BLaER1 treated with 17β-estradiol and CSF1 and Interleukin-3, amounts not matched to agents 10 nM and 100 nM (cell line): ENCODE measurements around the gene FIBP.

Experiments used
- H3K27ac ChIP-seq, 11 experiments: shearing (Covaris generic); formaldehyde crosslinking; 2 replicates each; pipeline ENCODE4 v1.8.1; 2022
- H3K27me3 ChIP-seq, 11 experiments: shearing (Covaris generic); formaldehyde crosslinking; 2 replicates each; pipeline ENCODE4 v1.8.1; 2022
- H3K36me3 ChIP-seq, 11 experiments: shearing (Covaris generic); formaldehyde crosslinking; 2 replicates each; pipeline ENCODE4 v1.8.1; 2022
- H3K4me1 ChIP-seq, 10 experiments: shearing (Covaris generic); formaldehyde crosslinking; 2 replicates each; pipeline ENCODE4 v1.8.1; 2022
- H3K4me2 ChIP-seq, 11 experiments: shearing (Covaris generic); formaldehyde crosslinking; 2 replicates each; pipeline ENCODE4 v1.8.1; 2022
- H3K4me3 ChIP-seq, 10 experiments: shearing (Covaris generic); formaldehyde crosslinking; 2 replicates each; pipeline ENCODE4 v1.8.1; 2022
- H3K9ac ChIP-seq, 11 experiments: shearing (Covaris generic); formaldehyde crosslinking; 2 replicates each; pipeline ENCODE4 v1.8.1; 2022
- H3K9me3 ChIP-seq, 11 experiments: shearing (Covaris generic); formaldehyde crosslinking; replicated peaks in 1 of 11; 2 replicates each; pipeline ENCODE4 v1.8.1; 2022
- H4K20me1 ChIP-seq, 11 experiments: shearing (Covaris generic); formaldehyde crosslinking; 2 replicates each; pipeline ENCODE4 v1.8.1; 2022
- Cebpa-rat ChIP-seq, 11 experiments: shearing (Covaris generic); IDR thresholded peaks; 2 replicates each; pipeline ENCODE4 v1.8.1; 2022

The FIBP gene

DNA sequence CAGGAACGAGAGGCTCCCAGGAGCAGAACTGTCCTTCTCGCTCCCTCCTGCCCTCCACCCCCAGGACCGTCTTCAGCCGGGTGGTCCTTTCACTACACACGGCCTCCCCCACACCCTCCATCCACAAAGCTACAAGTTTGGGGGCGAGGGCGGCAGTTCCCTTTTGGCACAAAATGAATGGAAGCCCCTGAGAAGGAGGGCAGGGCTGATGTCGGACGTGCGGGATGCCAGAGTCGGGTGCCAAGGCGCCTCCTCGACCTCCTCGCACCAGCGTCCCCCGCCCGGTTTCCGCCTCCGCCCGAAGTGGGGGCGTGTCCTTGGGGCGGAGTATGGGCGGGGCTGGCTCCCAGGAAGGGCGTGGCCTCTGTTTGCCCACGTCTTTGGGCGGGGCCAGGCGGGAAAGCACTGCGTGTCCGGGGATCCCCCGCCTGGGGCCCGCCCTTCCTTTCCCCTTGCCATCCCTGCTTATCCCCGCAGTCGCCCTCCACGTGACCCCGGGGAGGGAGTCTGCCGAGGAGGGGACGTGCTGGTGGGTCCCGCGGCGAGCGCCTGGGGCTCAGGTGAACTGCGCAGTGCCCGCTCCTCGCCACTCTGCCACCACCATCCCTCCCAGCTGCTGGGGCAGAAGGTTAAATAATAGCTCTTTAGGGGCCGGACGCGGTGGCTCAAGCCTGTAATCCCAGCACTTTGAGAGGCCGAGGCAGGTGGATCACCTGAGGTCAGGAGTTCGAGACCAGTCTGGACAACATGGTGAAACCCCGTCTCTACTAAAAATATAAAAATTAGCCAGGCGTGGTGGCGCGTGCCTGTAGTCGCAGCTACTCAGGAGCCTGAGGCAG, 14.7 kb downstream of the FIBP start:
- H4K20me1 ChIP-seq, result peaks cover 0 to 32% (median 24%) of the 10 kb centered on the region in 11 experiments; a peak in 17 of 22 replicates
- no peak for TF ChIP-seq Cebpa-rat (IDR thresholded peaks at IDR 0.05)
- peak overlapping the region; percentile 51 to 72 (median 58) for H3K4me3 ChIP-seq
- peaks cover 46 to 71% (median 58%) of the 10 kb centered on the region in 10 experiments for H3K4me1 ChIP-seq
- peaks cover 0 to 33% (median 21%) of the 10 kb centered on the region in 11 experiments; a peak in 19 of 22 replicates for H3K27me3 ChIP-seq
- peak overlapping the region; percentile 52 to 80 (median 74) for H3K9ac ChIP-seq
- H3K27ac ChIP-seq, result peak overlapping the region; percentile 36 to 72 (median 56); a peak in 20 of 22 replicates
- peaks cover 0 to under 1% (median 0%) of the 10 kb centered on the region in 11 experiments; a peak in 1 of 22 replicates for H3K36me3 ChIP-seq
- peak overlapping the region; percentile 88 to 100 (median 98) for H3K4me2 ChIP-seq
- no peaks in the 10 kb centered on the region for H3K9me3 ChIP-seq

DNA sequence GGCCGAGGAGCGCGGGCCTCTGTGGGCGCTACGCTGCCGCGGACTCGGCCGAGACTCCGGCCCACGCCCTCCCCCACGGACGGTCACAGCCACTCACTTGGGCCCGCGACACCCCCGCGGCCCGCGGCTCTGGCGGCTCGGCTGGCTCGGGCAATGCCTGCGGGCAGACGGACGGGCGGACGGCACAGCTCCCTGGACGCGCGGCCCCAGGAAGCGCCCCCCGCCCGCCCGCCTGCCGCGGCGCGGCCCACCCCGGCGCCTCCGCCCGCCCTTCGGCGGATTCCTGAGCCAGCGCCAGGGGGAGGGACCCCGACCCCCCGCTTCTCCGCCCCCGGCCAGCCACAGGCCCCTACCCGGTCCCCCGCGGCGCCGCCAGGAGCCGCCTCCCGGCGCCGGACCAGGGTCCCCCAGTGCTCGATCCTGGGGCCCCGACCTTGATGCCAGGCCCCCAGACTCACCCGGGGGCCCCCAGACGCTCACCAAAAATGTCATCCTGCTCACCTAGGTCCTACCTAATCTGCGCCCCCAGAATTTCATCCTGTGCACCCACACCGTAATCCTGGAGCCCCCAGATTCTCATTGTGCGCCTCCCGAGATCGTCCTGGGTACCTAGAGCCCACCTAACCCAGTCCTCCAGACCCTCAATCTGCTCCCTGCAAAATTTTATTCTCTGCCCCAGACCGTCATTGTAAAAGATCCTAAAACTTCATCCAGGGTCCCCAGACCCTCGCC, 15.5 kb downstream of the FIBP start, which contains the start of gene EFEMP2:
TSS of gene EFEMP2 (minus strand) at position 215 of the 732 bp plus-strand sequence. CDS start 446 bp downstream, outside the sequence.
- Histone ChIP-seq H3K4me1 (peaks cover 46 to 64% (median 58%) of the 10 kb centered on the region in 10 experiments), H3K36me3 (peaks cover 0 to 9% (median 5%) of the 10 kb centered on the region in 11 experiments; a peak in 6 of 22 replicates), H3K4me3 (peak within 1 kb of the TSS; percentile 51 to 72 (median 58)), H3K27me3 (peaks cover 0 to 33% (median 25%) of the 10 kb centered on the region in 11 experiments; a peak in 19 of 22 replicates), H4K20me1 (peaks cover 0 to 40% (median 32%) of the 10 kb centered on the region in 11 experiments; a peak in 17 of 22 replicates), H3K9ac (peak within 1 kb of the TSS; percentile 52 to 80 (median 74)), H3K9me3 (no peaks in the 10 kb centered on the region), H3K4me2 (peak within 1 kb of the TSS; percentile 91 to 100 (median 98)), H3K27ac (peak within 1 kb of the TSS; percentile 36 to 72 (median 56); a peak in 20 of 22 replicates)
- no peak for TF ChIP-seq Cebpa-rat (IDR thresholded peaks at IDR 0.05)

DNA sequence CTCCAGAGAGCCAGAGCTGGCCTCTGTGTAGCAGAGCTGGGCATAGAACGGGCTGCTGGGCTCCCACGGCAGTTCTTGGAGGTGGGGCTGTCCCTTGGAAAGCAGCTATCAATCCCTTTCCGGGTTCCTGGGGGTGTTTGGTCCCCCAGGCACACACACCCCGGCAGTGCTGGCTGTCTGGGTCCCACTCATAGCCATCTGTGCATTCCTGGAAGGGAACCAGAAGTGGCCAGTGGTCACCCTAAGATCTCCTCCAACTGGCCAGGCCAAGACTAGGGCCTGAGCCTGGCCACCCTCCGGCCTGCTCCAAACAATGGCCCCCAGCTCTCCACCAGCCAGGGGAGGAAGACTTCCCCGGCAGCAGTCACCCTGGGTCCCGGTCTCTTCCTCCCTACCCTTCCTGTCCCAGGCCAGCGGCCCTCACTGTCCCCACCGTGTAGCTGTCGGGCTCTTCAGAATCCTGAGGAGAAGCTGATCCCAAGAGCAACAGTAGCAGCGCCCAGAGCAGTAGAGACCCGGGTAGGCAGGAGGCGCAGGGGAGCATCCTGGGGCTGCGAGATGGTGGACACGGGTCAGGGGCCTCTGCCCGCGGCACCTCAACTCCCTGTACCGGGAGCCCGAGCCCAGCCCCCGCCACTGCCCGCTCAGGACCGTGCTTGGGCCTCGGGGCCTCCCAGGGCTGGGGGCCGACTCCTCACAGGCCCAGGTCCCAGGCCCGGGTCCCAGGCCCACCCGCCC, 16.3 kb downstream of the FIBP start:
- no peak for TF ChIP-seq Cebpa-rat (IDR thresholded peaks at IDR 0.05)
- Histone ChIP-seq H3K4me2 (peak overlapping the region; percentile 74 to 98 (median 92)), H4K20me1 (peaks cover 0 to 46% (median 38%) of the 10 kb centered on the region in 11 experiments; a peak in 20 of 22 replicates), H3K9me3 (no peaks in the 10 kb centered on the region), H3K36me3 (peaks cover 4 to 15% (median 11%) of the 10 kb centered on the region in 11 experiments; a peak in 20 of 22 replicates), H3K4me3 (no peak overlapping the region), H3K9ac (peak overlapping the region in 8 of 11 experiments; percentile 25 to 59 (median 56); a peak in 11 of 22 replicates), H3K4me1 (peaks cover 46 to 70% (median 55%) of the 10 kb centered on the region in 10 experiments), H3K27ac (peak overlapping the region in 4 of 11 experiments; percentile 21 to 56 (median 48); a peak in 6 of 22 replicates), H3K27me3 (peaks cover 0 to 33% (median 26%) of the 10 kb centered on the region in 11 experiments; a peak in 19 of 22 replicates)

DNA sequence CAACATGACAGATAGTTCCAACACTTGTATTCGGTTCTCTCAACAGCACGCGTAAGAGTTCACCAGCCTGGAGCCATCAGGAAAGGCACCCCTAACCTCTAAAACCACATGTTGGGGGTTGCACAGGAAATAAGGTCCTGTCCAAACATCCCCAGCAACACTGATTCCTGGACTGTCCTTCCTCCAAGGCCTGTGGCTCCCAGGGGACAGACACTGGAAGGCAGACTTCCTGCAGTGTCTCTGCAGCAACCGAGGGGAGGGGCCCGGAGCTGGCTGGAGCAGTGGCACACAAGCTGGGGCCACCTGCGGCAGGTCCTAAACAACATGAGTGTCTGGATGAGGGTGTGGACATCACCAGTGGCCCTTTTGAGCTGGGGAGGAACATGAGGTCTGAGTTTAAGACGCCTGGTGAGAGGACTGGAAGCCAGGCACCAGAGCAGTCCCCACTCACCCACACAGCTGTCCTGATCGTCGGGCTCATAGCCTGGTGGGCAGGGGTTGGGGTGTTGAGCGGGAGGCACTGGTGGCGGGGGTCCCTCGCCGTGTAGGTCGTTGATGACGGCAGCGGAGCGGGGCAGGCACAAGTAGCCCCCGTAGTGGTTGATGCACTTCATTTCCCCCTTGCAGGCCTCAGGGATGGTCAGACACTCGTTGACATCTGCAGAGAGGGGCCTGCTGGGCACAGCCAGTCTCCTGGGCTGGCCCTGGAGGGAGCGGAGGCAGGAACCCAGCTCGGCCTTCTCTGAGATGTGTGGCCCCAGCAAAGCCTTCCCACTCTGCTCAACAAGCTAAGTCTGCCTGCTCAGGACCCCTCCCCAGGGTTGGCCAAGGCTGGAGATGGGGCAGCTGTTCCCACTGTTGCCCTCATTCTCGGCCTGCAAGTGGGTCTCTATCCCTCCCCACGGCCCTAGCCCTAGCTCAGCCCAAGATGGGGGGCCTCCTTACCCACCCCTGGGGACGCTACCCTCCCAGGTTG, 17.3 kb downstream of the FIBP start:
- Histone ChIP-seq H3K4me2 (peak overlapping the region; percentile 74 to 98 (median 92)), H3K9me3 (no peaks in the 10 kb centered on the region), H3K27ac (peak overlapping the region in 7 of 11 experiments; percentile 10 to 61 (median 45); a peak in 11 of 22 replicates), H3K9ac (peak overlapping the region; percentile 10 to 59 (median 55); a peak in 19 of 22 replicates), H3K4me3 (peak overlapping the region in 5 of 10 experiments; percentile 18 to 45 (median 38); a peak in 9 of 20 replicates), H3K36me3 (peaks cover 14 to 25% (median 20%) of the 10 kb centered on the region in 11 experiments), H3K27me3 (peaks cover 0 to 33% (median 26%) of the 10 kb centered on the region in 11 experiments; a peak in 19 of 22 replicates), H4K20me1 (peaks cover 0 to 56% (median 48%) of the 10 kb centered on the region in 11 experiments; a peak in 20 of 22 replicates), H3K4me1 (peaks cover 46 to 74% (median 50%) of the 10 kb centered on the region in 10 experiments)
- TF ChIP-seq Cebpa-rat (IDR thresholded peaks at IDR 0.05), result no peak; a peak in 1 of 22 replicates

DNA sequence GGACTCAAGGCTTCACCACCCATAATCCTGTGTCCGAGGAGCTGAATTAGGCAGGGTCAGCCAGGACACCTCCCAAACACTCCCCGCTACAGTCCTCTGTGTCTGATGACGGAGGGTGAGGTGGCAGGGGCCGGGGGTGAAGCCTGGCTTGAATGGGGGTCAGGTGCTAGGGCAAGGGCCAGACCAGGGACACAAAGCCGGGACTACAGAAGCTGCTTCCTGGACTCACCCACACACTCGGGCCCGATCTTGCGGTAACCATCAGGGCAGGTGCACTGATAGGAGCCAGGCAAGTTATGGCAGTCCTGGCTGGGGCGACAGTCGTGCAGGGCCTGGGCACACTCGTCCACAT, 18.0 kb downstream of the FIBP start:
- peaks cover 0 to 63% (median 55%) of the 10 kb centered on the region in 11 experiments; a peak in 21 of 22 replicates for H4K20me1 ChIP-seq
- H3K4me1 ChIP-seq, result peaks cover 46 to 79% (median 50%) of the 10 kb centered on the region in 10 experiments
- peak overlapping the region in 5 of 11 experiments; percentile 13 to 61 (median 52); a peak in 11 of 22 replicates for H3K27ac ChIP-seq
- TF ChIP-seq Cebpa-rat (IDR thresholded peaks at IDR 0.05), result no peak
- peak overlapping the region in 5 of 10 experiments; percentile 18 to 45 (median 38); a peak in 9 of 20 replicates for H3K4me3 ChIP-seq
- H3K27me3 ChIP-seq, result peaks cover 0 to 33% (median 26%) of the 10 kb centered on the region in 11 experiments; a peak in 19 of 22 replicates
- peak overlapping the region; percentile 74 to 98 (median 92) for H3K4me2 ChIP-seq
- peaks cover 21 to 32% (median 27%) of the 10 kb centered on the region in 11 experiments for H3K36me3 ChIP-seq
- H3K9ac ChIP-seq, result peak overlapping the region; percentile 1 to 59 (median 55); a peak in 16 of 22 replicates
- no peaks in the 10 kb centered on the region for H3K9me3 ChIP-seq

DNA sequence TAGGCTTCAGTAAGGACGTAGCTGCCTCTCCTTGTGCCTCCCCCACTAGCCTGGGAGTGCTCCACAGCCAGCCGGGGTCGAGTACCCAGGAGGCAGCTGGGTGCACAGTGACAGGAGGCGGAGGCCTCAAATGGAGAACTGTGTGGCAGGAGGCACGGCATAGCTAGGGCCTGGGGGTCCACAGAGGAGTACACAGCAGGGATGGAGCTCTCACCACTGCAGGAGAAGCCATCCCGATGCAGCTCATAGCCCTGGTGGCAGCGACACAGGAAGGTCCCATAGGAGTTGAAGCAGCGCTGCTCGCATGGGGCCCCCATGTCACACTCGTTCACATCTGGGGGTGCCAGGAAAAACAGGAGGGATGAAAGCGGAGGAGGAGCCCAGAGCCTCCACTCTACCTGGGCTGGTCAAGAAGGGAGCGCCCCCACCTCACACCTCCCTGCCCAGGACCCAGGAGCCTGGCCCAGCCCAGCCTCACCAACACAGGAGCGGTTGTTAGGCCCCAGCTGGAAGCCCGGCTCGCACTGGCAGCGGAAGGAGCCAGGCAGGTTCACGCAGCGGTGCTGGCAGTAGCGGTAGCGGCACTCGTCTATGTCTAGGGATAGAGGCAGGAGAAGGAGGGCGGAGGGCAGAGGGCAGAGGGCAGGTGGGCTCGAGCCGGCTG, 18.5 kb downstream of the FIBP start:
- Histone ChIP-seq H3K9me3 (no peaks in the 10 kb centered on the region), H4K20me1 (peaks cover 0 to 68% (median 57%) of the 10 kb centered on the region in 11 experiments; a peak in 21 of 22 replicates), H3K36me3 (peaks cover 26 to 37% (median 32%) of the 10 kb centered on the region in 11 experiments), H3K9ac (peak overlapping the region; percentile 1 to 59 (median 55); a peak in 16 of 22 replicates), H3K27ac (peak overlapping the region in 5 of 11 experiments; percentile 13 to 61 (median 52); a peak in 11 of 22 replicates), H3K4me3 (peak overlapping the region in 4 of 10 experiments; percentile 18 to 45 (median 31); a peak in 8 of 20 replicates), H3K4me2 (peak overlapping the region; percentile 74 to 98 (median 92)), H3K4me1 (peaks cover 46 to 84% (median 50%) of the 10 kb centered on the region in 10 experiments), H3K27me3 (peaks cover 0 to 33% (median 26%) of the 10 kb centered on the region in 11 experiments; a peak in 19 of 22 replicates)
- TF ChIP-seq Cebpa-rat (IDR thresholded peaks at IDR 0.05), result no peak
